GM23338 (cell line): Measurements from ENCODE around the gene NECAP2.

ENCODE experiments used
- CTCF ChIP-seq, 2 experiments: fragments of 200-600 bp in 1 of 2; sonication (generic) in 1 of 2; conservative IDR thresholded peaks; 2 replicates each; pipeline versions ENCODE4 v1.5.1 to v1.6.1; 2016 to 2017; ENCODE audit warnings: antibody characterized with exemption in 2 of 2, low read depth in 2 of 2, mild to moderate bottlenecking in 2 of 2, moderate library complexity in 1 of 2
- POLR2AphosphoS5 ChIP-seq: IDR thresholded peaks from 2 replicates; pipeline ENCODE4 v1.6.1; 2016; ENCODE audit warnings: antibody characterized with exemption, low read depth
- ZNF331 ChIP-seq: fragments of 250-450 bp; sonication (Bioruptor Pico); IDR thresholded peaks from 2 replicates; pipeline ENCODE4 v1.5.0; 2020; ENCODE audit warnings: low read depth, mild to moderate bottlenecking, moderate library complexity

- no peak for TF ChIP-seq CTCF (conservative IDR thresholded peaks at IDR 0.05; ENCODE audit: low read depth in 2 of 2)
- no peak for TF ChIP-seq POLR2AphosphoS5
- no peak for TF ChIP-seq ZNF331 (CRISPR knock-in tag)
These were observed 7.5 kb upstream of the NECAP2 start for GRCh38 chr1:16433030-16433429.
